HEK293 (cell line): ENCODE measurements around the gene NUAK1.

ENCODE experiments used
- CTCF ChIA-PET: fragments of 350-600 bp; formaldehyde crosslinking; extraction: SDS; loops from one replicate; lab custom pipeline; 2021; ENCODE audit warnings: antibody characterized with exemption; lab: Yijun Ruan, JAX
- POLR2A ChIA-PET: fragments of 300-600 bp; formaldehyde crosslinking; extraction: SDS; loops from one replicate; lab custom pipeline; 2020; ENCODE audit warnings: antibody characterized with exemption, inconsistent platforms; lab: Yijun Ruan, JAX
- H3K27ac ChIP-seq: fragments of 200-500 bp; sonication (Bioruptor generic); 2 replicates; pipeline ENCODE4 v1.5.1; 2014; ENCODE audit warnings: low read depth, low read length, control low read depth, inconsistent platforms; ENCODE audit errors: extremely low read depth
- H3K36me3 ChIP-seq, 2 experiments: fragments of 200-500 bp in 1 of 2; sonication (Bioruptor generic) in 1 of 2; 1 replicate in 1 of 2; 2 replicates in 1 of 2; pipeline ENCODE4 v1.5.1; 2014 to 2017; ENCODE audit warnings: inconsistent platforms in 2 of 2, low read length in 2 of 2; ENCODE audit not compliant: control insufficient read depth in 2 of 2, insufficient read depth in 1 of 2
- H3K4me1 ChIP-seq: fragments of 200-500 bp; sonication (Bioruptor generic); 2 replicates; pipeline ENCODE4 v1.5.1; 2014; ENCODE audit warnings: mild to moderate bottlenecking, low read length, inconsistent platforms; ENCODE audit not compliant: control insufficient read depth, insufficient read depth
- H3K4me3 ChIP-seq: 2 replicates; pipeline ENCODE4 v1.5.1; 2011; ENCODE audit warnings: low read depth, mild to moderate bottlenecking, control low read depth, low read length, moderate library complexity
- H3K9me3 ChIP-seq: fragments of 200-500 bp; sonication (Bioruptor generic); 2 replicates; pipeline ENCODE4 v1.5.1; 2014; ENCODE audit warnings: low read depth, low read length, inconsistent platforms; ENCODE audit not compliant: control insufficient read depth, insufficient read depth
- EGR2 ChIP-seq: fragments of 450-650 bp; formaldehyde crosslinking; IDR thresholded peaks from 2 replicates; pipeline ENCODE4 v1.5.1; 2016; ENCODE audit warnings: low read depth, missing biosample characterization, missing genetic modification characterization
- GFI1B ChIP-seq: fragments of 450-650 bp; formaldehyde crosslinking; IDR thresholded peaks from 2 replicates; pipeline ENCODE4 v1.5.1; 2016; ENCODE audit warnings: missing biosample characterization, missing genetic modification characterization
- HOXD13 ChIP-seq: sonication (generic); formaldehyde crosslinking; IDR thresholded peaks from 2 replicates; pipeline ENCODE4 v1.8.0; 2022; ENCODE audit warnings: missing genetic modification reagents, borderline replicate concordance
- PRDM1 ChIP-seq: fragments of 450-650 bp; formaldehyde crosslinking; IDR thresholded peaks from 2 replicates; pipeline ENCODE4; 2016; ENCODE audit warnings: missing biosample characterization, missing genetic modification characterization
- SP3 ChIP-seq: fragments of 450-650 bp; formaldehyde crosslinking; IDR thresholded peaks from 2 replicates; pipeline ENCODE4 v1.5.1; 2016; ENCODE audit warnings: missing biosample characterization, missing genetic modification characterization
- ZFHX2 ChIP-seq: fragments of 450-650 bp; formaldehyde crosslinking; conservative IDR thresholded peaks from 2 replicates; pipeline ENCODE4 v1.5.1; 2016; ENCODE audit warnings: missing biosample characterization, missing genetic modification characterization
- ZFP37 ChIP-seq: fragments of 450-650 bp; formaldehyde crosslinking; IDR thresholded peaks from 2 replicates; pipeline ENCODE4 v1.5.1; 2016; ENCODE audit warnings: missing biosample characterization, missing genetic modification characterization
- ZNF223 ChIP-seq: fragments of 450-650 bp; formaldehyde crosslinking; IDR thresholded peaks from 2 replicates; pipeline ENCODE4 v1.5.1; 2016; ENCODE audit warnings: missing biosample characterization, missing genetic modification characterization
- ZNF366 ChIP-seq: fragments of 450-650 bp; formaldehyde crosslinking; conservative IDR thresholded peaks from 2 replicates; pipeline ENCODE4 v1.5.1; 2016; ENCODE audit warnings: missing biosample characterization, missing genetic modification characterization
- ZNF37A ChIP-seq: fragments of 450-650 bp; IDR thresholded peaks from 2 replicates; pipeline ENCODE4 v1.5.1; 2018; ENCODE audit warnings: missing biosample characterization, missing genetic modification characterization
- ZNF398 ChIP-seq: fragments of 450-650 bp; formaldehyde crosslinking; IDR thresholded peaks from 2 replicates; pipeline ENCODE4 v1.5.1; 2017; ENCODE audit warnings: missing biosample characterization, missing genetic modification characterization
- ZNF426 ChIP-seq: fragments of 450-650 bp; formaldehyde crosslinking; IDR thresholded peaks from 2 replicates; pipeline ENCODE4 v1.5.1; 2017; ENCODE audit warnings: missing biosample characterization, missing genetic modification characterization, mild to moderate bottlenecking, inconsistent platforms, moderate library complexity
- ZNF529 ChIP-seq: fragments of 450-650 bp; formaldehyde crosslinking; IDR thresholded peaks from 2 replicates; pipeline ENCODE4 v1.5.1; 2017; ENCODE audit warnings: missing genetic modification characterization, missing biosample characterization; ENCODE audit not compliant: insufficient replicate concordance
- ZNF555 ChIP-seq: fragments of 450-650 bp; formaldehyde crosslinking; conservative IDR thresholded peaks from 2 replicates; pipeline ENCODE4 v1.5.1; 2017; ENCODE audit warnings: missing biosample characterization, mild to moderate bottlenecking, missing genetic modification characterization, inconsistent platforms
- ZNF580 ChIP-seq: fragments of 450-650 bp; formaldehyde crosslinking; IDR thresholded peaks from 2 replicates; pipeline ENCODE4 v1.5.1; 2016; ENCODE audit warnings: missing biosample characterization, missing genetic modification characterization
- ZNF639 ChIP-seq: fragments of 450-650 bp; formaldehyde crosslinking; IDR thresholded peaks from 2 replicates; pipeline ENCODE4 v1.5.1; 2016; ENCODE audit warnings: missing biosample characterization, missing genetic modification characterization
- ZNF677 ChIP-seq: fragments of 450-650 bp; IDR thresholded peaks from 2 replicates; pipeline ENCODE4 v1.5.0; 2018; ENCODE audit warnings: missing biosample characterization, mild to moderate bottlenecking, missing genetic modification characterization, moderate library complexity
- TF ChIP-seq, protein P1 (sequence below): fragments of 450-650 bp; formaldehyde crosslinking; IDR thresholded peaks from 2 replicates; pipeline ENCODE4; 2016; ENCODE audit warnings: missing biosample characterization, missing genetic modification characterization
- TF ChIP-seq, protein P2 (sequence below): fragments of 450-650 bp; formaldehyde crosslinking; IDR thresholded peaks from 2 replicates; pipeline ENCODE4 v1.5.1; 2017; ENCODE audit warnings: missing biosample characterization, missing genetic modification characterization
- TF ChIP-seq, protein P3 (sequence below): fragments of 450-650 bp; formaldehyde crosslinking; IDR thresholded peaks from 2 replicates; pipeline ENCODE4 v1.5.1; 2016; ENCODE audit warnings: missing biosample characterization, missing genetic modification characterization
- TF ChIP-seq, protein P4 (sequence below): fragments of 450-650 bp; formaldehyde crosslinking; IDR thresholded peaks from 2 replicates; pipeline ENCODE4 v1.5.1; 2016; ENCODE audit warnings: missing biosample characterization, missing genetic modification characterization

The NUAK1 gene

GRCh38 chr12:106106061-106106566, 32.6 kb downstream of the NUAK1 start (continued):
- TF ChIP-seq GFI1B, result 0 out of 2 replicates have a peak, but pooled peaks have one; percentile 38
- 0 out of 2 replicates have a peak, but pooled peaks have one; percentile 22 for TF ChIP-seq ZFP37
- TF ChIP-seq ZNF398, result peak; percentile 20
- TF ChIP-seq, protein P1, sequence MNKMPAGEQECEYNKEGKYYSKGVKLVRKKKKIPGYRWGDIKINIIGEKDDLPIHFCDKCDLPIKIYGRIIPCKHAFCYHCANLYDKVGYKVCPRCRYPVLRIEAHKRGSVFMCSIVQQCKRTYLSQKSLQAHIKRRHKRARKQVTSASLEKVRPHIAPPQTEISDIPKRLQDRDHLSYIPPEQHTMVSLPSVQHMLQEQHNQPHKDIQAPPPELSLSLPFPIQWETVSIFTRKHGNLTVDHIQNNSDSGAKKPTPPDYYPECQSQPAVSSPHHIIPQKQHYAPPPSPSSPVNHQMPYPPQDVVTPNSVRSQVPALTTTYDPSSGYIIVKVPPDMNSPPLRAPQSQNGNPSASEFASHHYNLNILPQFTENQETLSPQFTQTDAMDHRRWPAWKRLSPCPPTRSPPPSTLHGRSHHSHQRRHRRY, result no peak
- TF ChIP-seq ZNF529 (tag by site-specific recombination), result no peak
- TF ChIP-seq ZNF639 (tag by site-specific recombination), result peak; percentile 41; the same call in 1 of the 2 replicates
- no peak for TF ChIP-seq ZNF223 (tag by site-specific recombination)
- peak; percentile 83 for TF ChIP-seq ZNF366 (tag by site-specific recombination)
- TF ChIP-seq HOXD13 (CRISPR knock-in tag), result peak; percentile 66; the same call in 1 of the 2 replicates
- TF ChIP-seq, protein P2, sequence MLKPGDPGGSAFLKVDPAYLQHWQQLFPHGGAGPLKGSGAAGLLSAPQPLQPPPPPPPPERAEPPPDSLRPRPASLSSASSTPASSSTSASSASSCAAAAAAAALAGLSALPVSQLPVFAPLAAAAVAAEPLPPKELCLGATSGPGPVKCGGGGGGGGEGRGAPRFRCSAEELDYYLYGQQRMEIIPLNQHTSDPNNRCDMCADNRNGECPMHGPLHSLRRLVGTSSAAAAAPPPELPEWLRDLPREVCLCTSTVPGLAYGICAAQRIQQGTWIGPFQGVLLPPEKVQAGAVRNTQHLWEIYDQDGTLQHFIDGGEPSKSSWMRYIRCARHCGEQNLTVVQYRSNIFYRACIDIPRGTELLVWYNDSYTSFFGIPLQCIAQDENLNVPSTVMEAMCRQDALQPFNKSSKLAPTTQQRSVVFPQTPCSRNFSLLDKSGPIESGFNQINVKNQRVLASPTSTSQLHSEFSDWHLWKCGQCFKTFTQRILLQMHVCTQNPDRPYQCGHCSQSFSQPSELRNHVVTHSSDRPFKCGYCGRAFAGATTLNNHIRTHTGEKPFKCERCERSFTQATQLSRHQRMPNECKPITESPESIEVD (tag by site-specific recombination), result peak; percentile 67
- TF ChIP-seq ZNF580 (tag by site-specific recombination), result peak; percentile 36; the same call in 1 of the 2 replicates
- TF ChIP-seq, protein P3, sequence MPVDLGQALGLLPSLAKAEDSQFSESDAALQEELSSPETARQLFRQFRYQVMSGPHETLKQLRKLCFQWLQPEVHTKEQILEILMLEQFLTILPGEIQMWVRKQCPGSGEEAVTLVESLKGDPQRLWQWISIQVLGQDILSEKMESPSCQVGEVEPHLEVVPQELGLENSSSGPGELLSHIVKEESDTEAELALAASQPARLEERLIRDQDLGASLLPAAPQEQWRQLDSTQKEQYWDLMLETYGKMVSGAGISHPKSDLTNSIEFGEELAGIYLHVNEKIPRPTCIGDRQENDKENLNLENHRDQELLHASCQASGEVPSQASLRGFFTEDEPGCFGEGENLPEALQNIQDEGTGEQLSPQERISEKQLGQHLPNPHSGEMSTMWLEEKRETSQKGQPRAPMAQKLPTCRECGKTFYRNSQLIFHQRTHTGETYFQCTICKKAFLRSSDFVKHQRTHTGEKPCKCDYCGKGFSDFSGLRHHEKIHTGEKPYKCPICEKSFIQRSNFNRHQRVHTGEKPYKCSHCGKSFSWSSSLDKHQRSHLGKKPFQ (tag by site-specific recombination), result peak; percentile 73; the same call in 1 of the 2 replicates

GRCh38 chr12:106101803-106102202, 37.0 kb downstream of the NUAK1 start:
- ChIA-PET POLR2A (no interaction called here), CTCF (interaction anchor here (0.7 to 1.1 kb wide), 2 partner anchors 388 to 681 kb away, joined by 3 to 4 read pairs; no protein-coding TSS in a partner anchor)
- peaks cover 0 to 6% of the 10 kb centered on the region in 2 experiments; a peak in 2 of 3 replicates for H3K36me3 ChIP-seq
- peaks cover 19% of the 10 kb centered on the region for H3K4me1 ChIP-seq
- TF ChIP-seq ZNF426 (no peak), ZFHX2 (peak; percentile 94), SP3 (tag by site-specific recombination) (no peak), ZNF555 (tag by site-specific recombination) (no peak), EGR2 (tag by site-specific recombination) (peak; percentile 90), ZNF677 (no peak), ZNF37A (tag by site-specific recombination) (no peak), PRDM1 (tag by site-specific recombination) (no peak)
- TF ChIP-seq, protein P4, sequence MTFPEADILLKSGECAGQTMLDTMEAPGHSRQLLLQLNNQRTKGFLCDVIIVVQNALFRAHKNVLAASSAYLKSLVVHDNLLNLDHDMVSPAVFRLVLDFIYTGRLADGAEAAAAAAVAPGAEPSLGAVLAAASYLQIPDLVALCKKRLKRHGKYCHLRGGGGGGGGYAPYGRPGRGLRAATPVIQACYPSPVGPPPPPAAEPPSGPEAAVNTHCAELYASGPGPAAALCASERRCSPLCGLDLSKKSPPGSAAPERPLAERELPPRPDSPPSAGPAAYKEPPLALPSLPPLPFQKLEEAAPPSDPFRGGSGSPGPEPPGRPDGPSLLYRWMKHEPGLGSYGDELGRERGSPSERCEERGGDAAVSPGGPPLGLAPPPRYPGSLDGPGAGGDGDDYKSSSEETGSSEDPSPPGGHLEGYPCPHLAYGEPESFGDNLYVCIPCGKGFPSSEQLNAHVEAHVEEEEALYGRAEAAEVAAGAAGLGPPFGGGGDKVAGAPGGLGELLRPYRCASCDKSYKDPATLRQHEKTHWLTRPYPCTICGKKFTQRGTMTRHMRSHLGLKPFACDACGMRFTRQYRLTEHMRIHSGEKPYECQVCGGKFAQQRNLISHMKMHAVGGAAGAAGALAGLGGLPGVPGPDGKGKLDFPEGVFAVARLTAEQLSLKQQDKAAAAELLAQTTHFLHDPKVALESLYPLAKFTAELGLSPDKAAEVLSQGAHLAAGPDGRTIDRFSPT (tag by site-specific recombination), result no peak
- no peaks in the 10 kb centered on the region for H3K9me3 ChIP-seq
- no peak overlapping the region for H3K4me3 ChIP-seq
- H3K27ac ChIP-seq, result no peak overlapping the region
